Chondrocyte (in vitro differentiated cells): ENCODE data around the gene CLDN2. TPM values are rescaled to one million over a fixed set of nuclear protein-coding genes. Genes with fewer than 3 reads are reported as not detected.

Experiments
- DNase-seq: peaks from one replicate; pipeline ENCODE4 v3.0.0; 2021; ENCODE audit warnings: mixed read lengths, low spot score
- H3K27ac Mint-ChIP-seq: one replicate; pipeline ENCODE4 v1.8.0; 2021; ENCODE audit warnings: mild to moderate bottlenecking, moderate library complexity, mixed read lengths; ENCODE audit not compliant: unreplicated experiment
- H3K27me3 Mint-ChIP-seq: 2 replicates; pipeline ENCODE4 v1.8.0; 2021; ENCODE audit warnings: low read depth, mixed read lengths
- H3K36me3 Mint-ChIP-seq: 2 replicates; pipeline ENCODE4 v1.8.0; 2021; ENCODE audit warnings: low read depth, mixed read lengths
- H3K4me1 Mint-ChIP-seq: 2 replicates; pipeline ENCODE4 v1.8.0; 2021; ENCODE audit warnings: low read depth, mild to moderate bottlenecking, mixed read lengths
- H3K4me3 Mint-ChIP-seq: one replicate; pipeline ENCODE4 v1.8.0; 2021; ENCODE audit warnings: mild to moderate bottlenecking, moderate library complexity, mixed read lengths; ENCODE audit not compliant: unreplicated experiment
- H3K9me3 Mint-ChIP-seq: 2 replicates; pipeline ENCODE4 v1.8.0; 2021; ENCODE audit warnings: low read depth, mixed read lengths
- CTCF ChIP-seq: fragments of 200-600 bp; sonication (generic); IDR thresholded peaks from 2 replicates; pipeline ENCODE4 v1.5.0; 2021; ENCODE audit warnings: antibody characterized with exemption, mild to moderate bottlenecking, moderate library complexity
- total RNA-seq: library from RNA; stranded (reverse); gene quantifications from 3 replicates; pipeline ENCODE4 v1.2.1, GENCODE V29; 2021

The CLDN2 gene
- total RNA-seq, 1 donor from 2014 or later: 0.07 TPM

GRCh38 chrX:106949366-106949765, 29.2 kb downstream of the CLDN2 start:
- Mint-ChIP-seq H3K4me3 (no peak overlapping the region), H3K36me3 (no peaks in the 10 kb centered on the region), H3K9me3 (no peaks in the 10 kb centered on the region), H3K27me3 (no peaks in the 10 kb centered on the region), H3K4me1 (no peaks in the 10 kb centered on the region), H3K27ac (no peak overlapping the region)
- no peak for DNase-seq
- no peak for TF ChIP-seq CTCF

GRCh38 chrX:106950381-106950780, 30.2 kb downstream of the CLDN2 start:
- no peaks in the 10 kb centered on the region for H3K27me3 Mint-ChIP-seq
- H3K27ac Mint-ChIP-seq: no peak overlapping the region
- H3K4me3 Mint-ChIP-seq: no peak overlapping the region
- no peak for DNase-seq
- TF ChIP-seq CTCF: no peak
- peaks cover 9% of the 10 kb centered on the region for H3K4me1 Mint-ChIP-seq
- no peaks in the 10 kb centered on the region for H3K36me3 Mint-ChIP-seq
- H3K9me3 Mint-ChIP-seq: no peaks in the 10 kb centered on the region

- H3K27ac Mint-ChIP-seq: no peak overlapping the region
- peaks cover 13% of the 10 kb centered on the region for H3K4me1 Mint-ChIP-seq
- no peaks in the 10 kb centered on the region for H3K9me3 Mint-ChIP-seq
- H3K27me3 Mint-ChIP-seq: no peaks in the 10 kb centered on the region
- no peaks in the 10 kb centered on the region for H3K36me3 Mint-ChIP-seq
- no peak for TF ChIP-seq CTCF
- DNase-seq: no peak
- H3K4me3 Mint-ChIP-seq: no peak overlapping the region
These were observed 31.0 kb downstream of the CLDN2 start for GRCh38 chrX:106951230-106951629.

GRCh38 chrX:106952089-106952488, 31.9 kb downstream of the CLDN2 start:
- peaks cover 13% of the 10 kb centered on the region for H3K4me1 Mint-ChIP-seq
- H3K27me3 Mint-ChIP-seq: no peaks in the 10 kb centered on the region
- H3K27ac Mint-ChIP-seq: no peak overlapping the region

GRCh38 chrX:106952538-106952937, 32.3 kb downstream of the CLDN2 start:
- Mint-ChIP-seq H3K27me3 (no peaks in the 10 kb centered on the region), H3K27ac (no peak overlapping the region), H3K4me1 (peaks cover 13% of the 10 kb centered on the region), H3K9me3 (no peaks in the 10 kb centered on the region), H3K4me3 (no peak overlapping the region), H3K36me3 (no peaks in the 10 kb centered on the region)
- no peak for TF ChIP-seq CTCF
- DNase-seq: no peak

More at GRCh38 chrX:106952089-106952488, 31.9 kb downstream of the CLDN2 start:
- DNase-seq: no peak
- no peak overlapping the region for H3K4me3 Mint-ChIP-seq
- no peak for TF ChIP-seq CTCF
- no peaks in the 10 kb centered on the region for H3K9me3 Mint-ChIP-seq
- no peaks in the 10 kb centered on the region for H3K36me3 Mint-ChIP-seq
